Fibroblast of lung (primary cell): Measurements from ENCODE around the gene TGIF2. TPM values are rescaled to one million over a fixed set of nuclear protein-coding genes. Genes with fewer than 3 reads are reported as not detected.

Experiments
- DNase-seq, 2 donors: peaks; one replicate each; pipeline versions ENCODE4 v3.0.0 to v3.0.0-alpha.2; 2010; ENCODE audit warnings: low read depth in 2 of 2
- H2AFZ ChIP-seq: 2 replicates; pipeline ENCODE4 v1.5.1; 2012; ENCODE audit warnings: low read length, control low read depth, inconsistent platforms
- H3K27ac ChIP-seq: 2 replicates; pipeline ENCODE4 v1.5.1; 2011; ENCODE audit warnings: low read length, control low read depth; ENCODE audit not compliant: insufficient read depth
- H3K27me3 ChIP-seq: 2 replicates; pipeline ENCODE4 v1.5.1; 2011; ENCODE audit warnings: mild to moderate bottlenecking, low read length; ENCODE audit not compliant: control insufficient read depth, insufficient read depth
- H3K36me3 ChIP-seq: 2 replicates; pipeline ENCODE4 v1.5.1; 2011; ENCODE audit warnings: low read length; ENCODE audit not compliant: control insufficient read depth, insufficient read depth
- H3K4me1 ChIP-seq: 2 replicates; pipeline ENCODE4 v1.5.1; 2011; ENCODE audit warnings: low read length; ENCODE audit not compliant: control insufficient read depth, insufficient read depth; ENCODE audit errors: extremely low read depth
- H3K4me2 ChIP-seq: 2 replicates; pipeline ENCODE4 v1.5.1; 2011; ENCODE audit warnings: low read length, control low read depth; ENCODE audit not compliant: insufficient read depth; ENCODE audit errors: extremely low read depth
- H3K4me3 ChIP-seq, 4 experiments: fragments of 200-600 bp in 1 of 4; sonication (generic) in 1 of 4; replicated peaks in 1 of 4; 2 replicates each; pipeline ENCODE4 v1.5.1; 2011 to 2016; ENCODE audit warnings: low read length in 4 of 4, low read depth in 3 of 4, mild to moderate bottlenecking in 3 of 4, control low read depth in 2 of 4, inconsistent platforms in 1 of 4, mixed read lengths in 1 of 4; ENCODE audit not compliant: insufficient read depth in 1 of 4; ENCODE audit errors: control extremely low read depth in 1 of 4
- H3K79me2 ChIP-seq: 2 replicates; pipeline ENCODE4 v1.5.1; 2012; ENCODE audit warnings: mild to moderate bottlenecking, low read length, inconsistent platforms; ENCODE audit not compliant: control insufficient read depth, insufficient read depth
- H3K9ac ChIP-seq: 2 replicates; pipeline ENCODE4 v1.5.1; 2011; ENCODE audit warnings: mild to moderate bottlenecking, low read length, control low read depth; ENCODE audit not compliant: insufficient read depth
- H3K9me3 ChIP-seq: 2 replicates; pipeline ENCODE4 v1.5.1; 2012; ENCODE audit warnings: low read depth, low read length; ENCODE audit not compliant: control insufficient read depth, insufficient read depth
- H4K20me1 ChIP-seq: 2 replicates; pipeline ENCODE4 v1.5.1; 2011; ENCODE audit warnings: low read length; ENCODE audit not compliant: control insufficient read depth, insufficient read depth; ENCODE audit errors: extremely low read depth
- EZH2 ChIP-seq: IDR thresholded peaks from 2 replicates; pipeline ENCODE4 v1.5.1; 2012; ENCODE audit warnings: low read length, control low read depth, mild to moderate bottlenecking; ENCODE audit errors: missing control alignments
- polyA plus RNA-seq, 2 donors: library from polyadenylated mRNA; depleted of rRNA in 1 of 2; stranded (reverse) in 1 of 2; unstranded in 1 of 2; fragments of >200 nt; gene quantifications; 2 replicates each; pipeline ENCODE4 v1.2.1, GENCODE V29; 2011 to 2012; ENCODE audit warnings: missing spikeins in 1 of 2
- total RNA-seq: library from RNA; depleted of rRNA; stranded (reverse); fragments of >200 nt; gene quantifications from 2 replicates; pipeline ENCODE4 v1.2.1, GENCODE V29; 2014
- TF ChIP-seq, protein P1 (sequence below), 2 donors: IDR thresholded peaks in 1 of 2; conservative IDR thresholded peaks in 1 of 2; 1 replicate in 1 of 2; 2 replicates in 1 of 2; pipeline ENCODE4 v1.5.1; 2011 to 2012; ENCODE audit warnings: low read length in 2 of 2, control low read depth in 1 of 2, inconsistent platforms in 1 of 2, low read depth in 1 of 2, mild to moderate bottlenecking in 1 of 2

The TGIF2 gene
- total and polyA plus RNA-seq, 2 donors (not counting 1 experiment from before 2014, with no cell fraction given), result 3.8 to 9.9 TPM

DNA sequence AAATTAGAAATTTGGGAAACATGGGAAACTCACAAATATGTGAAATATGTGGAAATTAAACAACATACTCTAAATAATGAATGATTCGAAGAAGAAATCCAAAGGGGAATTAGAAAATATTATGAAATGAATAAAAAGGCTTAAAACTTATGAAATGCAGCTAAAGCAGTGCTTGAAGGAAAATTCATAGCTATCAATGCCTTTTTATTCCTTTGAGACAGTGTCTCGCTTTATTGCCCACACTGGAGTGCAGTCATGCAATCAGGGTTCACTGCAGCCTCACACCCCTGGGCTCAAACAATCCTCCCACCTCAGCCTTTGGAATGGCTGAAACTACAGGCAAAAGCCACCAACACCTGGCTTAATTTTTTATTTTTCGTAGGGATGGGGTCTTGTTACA, 7.9 kb upstream of the TGIF2 start:
- Histone ChIP-seq H3K4me1 (no peaks in the 10 kb centered on the region), H3K79me2 (no peaks in the 10 kb centered on the region), H2AFZ (no peak overlapping the region), H3K9ac (no peak overlapping the region), H3K9me3 (no peaks in the 10 kb centered on the region), H4K20me1 (no peaks in the 10 kb centered on the region), H3K4me2 (no peak overlapping the region), H3K4me3 (no peak overlapping the region), H3K27me3 (peaks cover 4% of the 10 kb centered on the region), H3K36me3 (no peaks in the 10 kb centered on the region), H3K27ac (no peak overlapping the region)
- DNase-seq, result no peak
- no peak for TF ChIP-seq EZH2
- TF ChIP-seq, protein P1, sequence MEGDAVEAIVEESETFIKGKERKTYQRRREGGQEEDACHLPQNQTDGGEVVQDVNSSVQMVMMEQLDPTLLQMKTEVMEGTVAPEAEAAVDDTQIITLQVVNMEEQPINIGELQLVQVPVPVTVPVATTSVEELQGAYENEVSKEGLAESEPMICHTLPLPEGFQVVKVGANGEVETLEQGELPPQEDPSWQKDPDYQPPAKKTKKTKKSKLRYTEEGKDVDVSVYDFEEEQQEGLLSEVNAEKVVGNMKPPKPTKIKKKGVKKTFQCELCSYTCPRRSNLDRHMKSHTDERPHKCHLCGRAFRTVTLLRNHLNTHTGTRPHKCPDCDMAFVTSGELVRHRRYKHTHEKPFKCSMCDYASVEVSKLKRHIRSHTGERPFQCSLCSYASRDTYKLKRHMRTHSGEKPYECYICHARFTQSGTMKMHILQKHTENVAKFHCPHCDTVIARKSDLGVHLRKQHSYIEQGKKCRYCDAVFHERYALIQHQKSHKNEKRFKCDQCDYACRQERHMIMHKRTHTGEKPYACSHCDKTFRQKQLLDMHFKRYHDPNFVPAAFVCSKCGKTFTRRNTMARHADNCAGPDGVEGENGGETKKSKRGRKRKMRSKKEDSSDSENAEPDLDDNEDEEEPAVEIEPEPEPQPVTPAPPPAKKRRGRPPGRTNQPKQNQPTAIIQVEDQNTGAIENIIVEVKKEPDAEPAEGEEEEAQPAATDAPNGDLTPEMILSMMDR (conservative IDR thresholded peaks at IDR 0.05 in 1 of 2, IDR thresholded peaks at IDR 0.05 in 1 of 2; ENCODE audit: low read depth in 1 of 2, low read length in 2 of 2), result no peak

DNA sequence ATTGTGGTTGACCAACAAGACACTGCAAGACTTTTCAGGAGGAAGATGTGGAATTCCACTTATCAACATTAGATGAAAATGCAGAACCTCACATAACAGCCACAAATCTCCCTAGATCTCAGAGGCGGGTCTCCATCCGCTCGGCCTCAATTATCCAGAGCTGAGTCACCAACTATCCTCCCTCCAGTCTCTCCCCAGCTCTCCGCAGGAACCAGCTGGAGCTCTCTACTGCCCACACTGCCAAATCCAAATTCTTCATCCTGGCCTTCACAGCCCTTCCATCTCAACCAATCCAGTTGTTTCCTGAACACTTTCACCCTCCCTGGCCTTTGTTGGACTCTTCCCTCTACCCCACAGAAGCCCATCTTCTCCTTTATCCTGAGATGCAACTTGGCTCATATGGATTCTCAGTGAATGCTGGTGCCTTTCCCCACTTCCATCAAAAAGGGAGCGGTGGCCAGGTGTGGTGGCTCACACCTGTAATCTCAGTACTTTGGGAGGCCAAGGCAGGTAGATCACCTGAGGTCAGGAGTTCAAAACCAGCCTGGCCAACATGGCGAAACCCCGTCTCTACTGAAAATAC, 3.5 kb upstream of the TGIF2 start:
- Histone ChIP-seq H2AFZ (no peak overlapping the region), H3K4me3 (no peak overlapping the region), H3K9me3 (no peaks in the 10 kb centered on the region), H3K79me2 (no peaks in the 10 kb centered on the region), H3K27me3 (no peaks in the 10 kb centered on the region), H3K4me2 (peak overlapping the region; percentile 27), H3K4me1 (peaks cover under 1% of the 10 kb centered on the region), H3K27ac (no peak overlapping the region), H3K9ac (no peak overlapping the region), H4K20me1 (no peaks in the 10 kb centered on the region), H3K36me3 (no peaks in the 10 kb centered on the region)
- DNase-seq, result peak in 1 of 2 donors; percentile 82
- TF ChIP-seq EZH2, result no peak
- TF ChIP-seq, protein P1 (conservative IDR thresholded peaks at IDR 0.05 in 1 of 2, IDR thresholded peaks at IDR 0.05 in 1 of 2; ENCODE audit: low read depth in 1 of 2, low read length in 2 of 2), result no peak

DNA sequence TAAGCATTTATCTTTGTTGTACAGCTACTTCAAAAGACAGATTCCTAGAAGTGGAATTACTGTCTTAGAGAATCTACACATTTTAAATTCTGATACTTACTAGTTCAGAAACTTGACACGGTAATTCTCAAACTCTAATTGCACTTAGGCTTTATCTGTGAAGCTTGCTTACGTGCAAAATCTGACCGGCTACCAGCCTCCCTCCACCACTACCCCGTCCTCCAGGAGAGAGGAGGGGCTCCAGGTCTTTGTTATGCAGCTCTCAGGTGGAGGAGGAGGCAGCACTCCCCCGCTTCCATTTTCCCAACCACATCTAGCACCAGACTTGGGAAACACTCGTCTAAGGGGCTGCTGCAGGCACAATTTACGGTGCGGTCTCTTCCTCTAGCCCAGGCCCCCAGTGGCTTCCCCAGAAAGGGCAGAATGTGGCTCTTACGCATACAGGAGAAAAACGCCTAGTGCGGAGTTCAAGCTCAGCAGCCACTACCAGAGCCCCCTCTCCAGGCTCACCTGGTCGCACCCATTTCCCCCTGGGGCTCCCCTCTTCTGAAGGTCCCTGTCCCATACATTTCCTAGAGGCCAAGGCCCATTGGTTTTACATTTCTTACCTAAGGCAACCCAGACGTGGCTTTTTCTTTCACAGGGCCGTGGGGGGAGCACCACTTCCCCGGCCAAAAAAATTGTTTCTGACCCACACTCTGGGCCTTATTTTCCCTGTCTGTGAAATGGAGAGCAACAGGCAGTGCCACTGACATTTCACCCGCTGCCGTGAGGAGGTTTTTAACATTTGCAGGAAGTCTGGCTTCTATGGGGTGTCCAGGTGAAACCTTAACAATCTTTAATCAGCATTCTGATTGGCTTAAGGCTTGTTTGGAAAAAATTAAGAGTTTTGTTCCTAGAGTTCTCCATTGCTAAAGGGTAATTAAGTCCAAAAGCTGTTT, 1.6 kb upstream of the TGIF2 start:
- TF ChIP-seq, protein P1 (conservative IDR thresholded peaks at IDR 0.05 in 1 of 2, IDR thresholded peaks at IDR 0.05 in 1 of 2; ENCODE audit: low read depth in 1 of 2, low read length in 2 of 2), result no peak
- TF ChIP-seq EZH2, result no peak
- H2AFZ ChIP-seq, result no peak overlapping the region
- H3K27me3 ChIP-seq, result no peaks in the 10 kb centered on the region
- H3K27ac ChIP-seq, result no peak overlapping the region
- H3K4me1 ChIP-seq, result peaks cover 8% of the 10 kb centered on the region
- no peak overlapping the region for H3K4me3 ChIP-seq
- no peaks in the 10 kb centered on the region for H3K36me3 ChIP-seq
- H3K9me3 ChIP-seq, result no peaks in the 10 kb centered on the region
- no peak for DNase-seq
- peaks cover 3% of the 10 kb centered on the region for H3K79me2 ChIP-seq
- H3K9ac ChIP-seq, result no peak overlapping the region
- no peak overlapping the region for H3K4me2 ChIP-seq
- H4K20me1 ChIP-seq, result no peaks in the 10 kb centered on the region
